NCI-H226 (cell line): ENCODE measurements around the gene MUC13.

Experiments used
- DNase-seq: peaks from one replicate; pipeline ENCODE4 v3.0.0-alpha.2; 2015

The MUC13 gene

DNA sequence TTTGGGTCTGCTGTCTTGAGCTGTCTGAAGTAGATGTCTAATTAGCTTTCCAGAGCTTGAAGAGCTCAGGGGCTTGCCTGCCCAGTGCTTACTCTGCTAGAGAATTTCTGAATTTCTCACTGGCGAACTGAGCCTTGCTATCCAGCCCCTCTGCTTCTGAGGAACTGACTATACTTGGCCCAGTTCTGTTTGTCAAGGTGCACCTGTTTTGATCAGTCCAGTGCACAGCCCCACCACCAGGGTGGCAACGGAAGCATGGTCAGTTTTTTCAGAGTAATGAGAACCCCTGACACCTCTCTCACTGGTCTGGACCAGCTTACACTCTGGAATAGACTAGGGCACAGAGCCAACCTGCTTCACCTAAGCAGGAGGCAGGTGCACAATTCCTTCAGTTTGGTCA is 72.5 kb downstream of the MUC13 start:
- no peak for DNase-seq

DNA sequence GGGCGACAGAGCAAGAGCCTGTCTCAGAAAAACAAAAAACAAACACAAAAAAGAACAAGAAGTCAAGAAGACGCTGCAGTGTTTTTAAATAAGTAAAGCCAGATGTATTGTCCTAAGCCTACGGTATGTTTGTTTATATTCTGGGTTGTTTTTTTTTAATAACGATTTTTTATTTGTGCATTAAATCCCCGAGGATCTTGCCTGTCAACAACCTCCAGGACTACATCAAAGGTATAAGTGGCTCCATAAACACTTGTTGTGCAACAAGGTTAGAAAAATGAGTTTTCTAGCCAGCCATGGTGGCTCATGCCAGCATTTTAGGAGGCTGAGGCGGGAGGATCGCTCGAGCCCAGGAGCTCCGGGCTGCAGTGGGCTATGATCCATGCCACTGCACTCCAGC is 73.5 kb downstream of the MUC13 start:
- no peak for DNase-seq

DNA sequence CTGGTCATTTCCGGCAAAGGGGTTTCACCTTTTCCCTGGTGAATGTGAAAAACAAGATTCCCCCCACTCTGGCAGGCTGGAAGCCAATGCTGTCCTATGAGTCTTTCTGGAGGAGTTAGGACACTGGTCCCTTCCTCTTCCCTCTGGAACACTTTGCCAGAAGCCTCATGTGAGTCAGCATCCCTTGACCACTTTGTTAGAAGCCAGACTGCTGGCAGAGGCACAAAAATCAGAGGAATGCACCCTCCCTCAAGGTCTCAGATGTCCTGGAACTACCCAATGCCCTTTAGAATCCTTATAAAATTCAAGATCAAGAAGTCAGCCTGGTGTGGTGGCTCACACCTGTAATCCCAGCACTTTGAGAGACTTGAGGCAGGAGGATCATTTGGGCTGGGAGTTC is 74.0 kb downstream of the MUC13 start:
- peak; percentile 98 for DNase-seq

DNA sequence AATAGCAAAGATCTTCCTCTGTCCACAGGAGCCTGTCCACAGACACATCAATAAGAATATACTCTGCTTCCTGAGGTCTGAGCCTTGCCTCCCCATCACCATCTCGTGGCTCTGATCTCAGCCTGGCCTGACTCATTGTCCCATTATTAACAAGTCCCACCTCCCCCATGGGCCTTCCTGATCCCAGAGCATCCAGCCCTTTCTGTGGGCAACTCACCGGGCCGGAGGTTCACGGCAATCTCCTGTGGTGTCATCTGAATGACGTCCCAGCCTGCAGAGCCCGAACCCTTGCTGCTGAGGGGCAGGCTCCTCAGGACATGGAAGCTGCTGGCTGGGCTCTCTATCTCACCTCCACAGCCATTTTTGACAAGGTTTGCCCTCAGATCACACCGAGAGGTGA is 75.5 kb downstream of the MUC13 start:
- peak; percentile 42 for DNase-seq

DNA sequence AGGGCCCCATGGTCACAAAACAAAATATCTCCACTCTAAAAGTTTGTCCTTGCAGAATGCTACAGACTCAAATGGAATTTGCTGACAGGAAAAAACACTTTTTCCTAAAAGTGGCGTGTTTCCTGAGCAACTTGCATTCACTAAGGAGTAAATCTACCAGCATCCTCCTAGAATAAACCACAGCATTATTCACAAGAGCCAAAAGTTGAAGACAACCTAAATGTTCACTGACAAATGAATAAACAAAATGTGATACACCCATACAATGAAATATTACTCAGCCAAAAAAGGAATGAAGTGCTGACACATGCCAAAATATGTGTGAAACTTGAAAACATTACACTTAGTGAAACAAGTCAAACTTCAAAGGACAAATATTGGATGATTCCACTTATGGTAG is 76.3 kb downstream of the MUC13 start:
- peak; percentile 30 for DNase-seq

DNA sequence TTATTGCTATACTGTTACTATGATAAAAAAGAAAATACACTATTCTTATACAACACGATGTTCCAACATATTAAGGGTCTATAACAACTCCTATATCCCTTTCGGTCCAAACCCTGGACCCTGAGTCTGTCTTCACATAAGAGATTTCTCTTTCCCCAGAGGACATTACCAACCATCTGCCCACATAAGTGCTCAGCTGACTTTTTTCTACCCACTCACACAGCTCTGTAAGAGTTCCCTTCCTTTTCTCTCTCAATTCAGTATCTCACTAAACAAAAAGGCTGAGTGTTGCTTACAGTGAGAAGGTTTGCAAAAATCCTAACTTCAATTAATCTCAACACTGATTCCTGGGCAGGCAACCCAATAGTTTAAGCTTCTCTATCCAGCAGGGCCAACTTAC is 77.9 kb downstream of the MUC13 start:
- no peak for DNase-seq
